Measurements from ENCODE around the gene HOPX.
"Not testable (repeated sequence)": the region's sequence is repeated elsewhere in the genome, so short reads cannot be mapped to it uniquely, and the experiment has no call there.

Gene HOPX

DNA sequence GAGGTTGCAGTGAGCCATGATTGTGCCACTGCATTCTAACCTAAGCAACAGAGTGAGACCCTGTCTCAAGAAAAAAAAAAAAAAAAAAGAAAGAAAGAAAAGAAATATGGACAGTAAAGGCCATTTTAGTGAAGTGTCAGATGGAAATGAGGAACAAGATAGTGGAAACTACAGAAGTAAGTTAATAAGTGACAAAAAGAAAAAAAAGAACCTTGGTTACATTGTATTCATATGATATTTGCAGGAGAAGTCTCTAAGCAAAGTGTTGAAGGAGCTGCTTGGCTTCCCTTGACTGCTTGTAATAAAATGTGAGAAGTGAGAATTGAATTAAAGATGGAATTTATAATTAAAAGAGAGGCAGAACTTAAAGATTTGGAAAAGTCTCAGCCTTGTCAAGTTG is 73.2 kb downstream of the HOPX start:
- no peak overlapping the region for H3K4me3 ChIP-seq (ENCODE audit: low read length)
- TF ChIP-seq ZNF274 (IDR thresholded peaks at IDR 0.05; ENCODE audit: low read depth, low read length): no peak

- H3K4me3 ChIP-seq (ENCODE audit: low read length): no peak overlapping the region
- TF ChIP-seq ZNF274 (IDR thresholded peaks at IDR 0.05; ENCODE audit: low read depth, low read length): no peak
Observed at GRCh38 chr4:56606385-56606784, 74.7 kb downstream of the HOPX start.

DNA sequence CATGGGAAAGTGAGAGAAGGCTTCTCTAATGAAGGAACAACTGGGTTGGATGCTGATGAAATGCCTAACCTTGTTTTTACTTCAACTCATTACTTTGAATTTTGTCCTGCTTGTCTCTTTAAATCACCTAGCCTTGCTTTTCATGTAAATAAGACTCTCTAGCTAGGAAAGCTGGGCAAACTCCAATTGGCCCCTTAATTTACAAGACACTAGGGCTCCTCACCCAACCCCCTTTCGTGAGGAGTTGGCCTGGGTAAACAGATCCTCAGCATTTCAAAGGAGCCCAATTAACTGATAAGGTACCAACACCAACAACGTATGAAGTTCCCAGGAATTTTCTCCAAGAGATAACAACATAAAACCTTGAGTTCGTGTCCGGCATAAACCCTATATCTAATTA is 75.6 kb downstream of the HOPX start:
- H3K4me3 ChIP-seq (ENCODE audit: low read length): not testable (repeated sequence)

DNA sequence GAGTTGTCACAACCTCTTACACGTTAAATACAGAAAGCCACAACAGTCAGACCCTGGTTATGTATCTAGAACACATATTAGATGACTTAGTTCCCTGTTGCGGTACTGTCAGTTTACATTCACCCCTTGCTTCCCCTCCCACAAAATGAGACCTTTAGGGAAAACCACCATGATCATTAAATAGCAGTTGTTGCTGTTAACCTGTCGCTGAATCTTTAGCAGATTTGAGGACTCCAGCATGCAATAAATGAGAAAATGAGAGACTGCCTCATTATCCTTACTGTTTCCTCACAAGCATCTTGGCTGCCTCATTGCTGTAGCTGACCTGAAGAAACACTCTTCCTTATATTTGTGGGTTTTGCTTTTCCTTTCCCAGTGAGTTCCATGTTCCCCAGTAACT is 77.8 kb downstream of the HOPX start:
- no peak for TF ChIP-seq ZNF274 (IDR thresholded peaks at IDR 0.05; ENCODE audit: low read depth, low read length)
- H3K4me3 ChIP-seq (ENCODE audit: low read length): no peak overlapping the region
